DND-41 (cell line): ENCODE results near the gene CRB3.

Source experiments
- EZH2 ChIP-seq: IDR thresholded peaks from 3 replicates; pipeline ENCODE4 v1.6.1; 2012; ENCODE audit warnings: borderline replicate concordance, low read depth, mild to moderate bottlenecking, moderate library complexity, low read length, inconsistent platforms; ENCODE audit not compliant: severe bottlenecking
- TF ChIP-seq, protein P1 (sequence below): IDR thresholded peaks from 2 replicates; pipeline ENCODE4 v1.5.1; 2012; ENCODE audit warnings: borderline replicate concordance, low read length, moderate library complexity, mild to moderate bottlenecking; ENCODE audit not compliant: poor library complexity, severe bottlenecking; ENCODE audit errors: extremely low read depth

DNA sequence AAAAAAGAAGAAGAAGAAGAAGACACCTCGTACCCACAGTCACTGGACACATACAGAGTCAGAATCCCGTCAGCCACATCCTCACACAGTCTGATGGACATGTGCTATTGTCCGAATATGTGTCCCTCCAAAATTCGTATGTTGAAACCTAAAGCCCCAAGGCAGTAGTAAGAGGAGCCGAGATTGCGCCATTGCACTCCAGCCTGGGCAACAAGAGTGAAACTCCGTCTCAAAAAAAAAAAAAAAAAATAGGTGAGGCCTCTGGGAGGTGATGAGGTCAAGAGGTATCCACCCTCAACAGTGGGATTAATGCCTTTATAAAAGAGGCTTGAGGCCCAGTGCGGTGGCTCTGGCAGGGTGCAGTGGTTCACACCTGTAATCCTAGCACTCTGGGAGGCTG lies 20.2 kb downstream of the CRB3 start:
- TF ChIP-seq, protein P1, sequence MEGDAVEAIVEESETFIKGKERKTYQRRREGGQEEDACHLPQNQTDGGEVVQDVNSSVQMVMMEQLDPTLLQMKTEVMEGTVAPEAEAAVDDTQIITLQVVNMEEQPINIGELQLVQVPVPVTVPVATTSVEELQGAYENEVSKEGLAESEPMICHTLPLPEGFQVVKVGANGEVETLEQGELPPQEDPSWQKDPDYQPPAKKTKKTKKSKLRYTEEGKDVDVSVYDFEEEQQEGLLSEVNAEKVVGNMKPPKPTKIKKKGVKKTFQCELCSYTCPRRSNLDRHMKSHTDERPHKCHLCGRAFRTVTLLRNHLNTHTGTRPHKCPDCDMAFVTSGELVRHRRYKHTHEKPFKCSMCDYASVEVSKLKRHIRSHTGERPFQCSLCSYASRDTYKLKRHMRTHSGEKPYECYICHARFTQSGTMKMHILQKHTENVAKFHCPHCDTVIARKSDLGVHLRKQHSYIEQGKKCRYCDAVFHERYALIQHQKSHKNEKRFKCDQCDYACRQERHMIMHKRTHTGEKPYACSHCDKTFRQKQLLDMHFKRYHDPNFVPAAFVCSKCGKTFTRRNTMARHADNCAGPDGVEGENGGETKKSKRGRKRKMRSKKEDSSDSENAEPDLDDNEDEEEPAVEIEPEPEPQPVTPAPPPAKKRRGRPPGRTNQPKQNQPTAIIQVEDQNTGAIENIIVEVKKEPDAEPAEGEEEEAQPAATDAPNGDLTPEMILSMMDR = no peak
- no peak for TF ChIP-seq EZH2
